ENCODE results near the gene GLMN.

GLMN gene

GRCh38 chr1:92315766-92316599 lies 17.2 kb upstream of the GLMN start:
- TF ChIP-seq SIN3A (IDR thresholded peaks at IDR 0.05; ENCODE audit: borderline replicate concordance, insufficient read depth, low read length) (no peak), POLR2AphosphoS5 (IDR thresholded peaks at IDR 0.05; ENCODE audit: low read depth, low read length) (no peak), REST (IDR thresholded peaks at IDR 0.05; ENCODE audit: insufficient read depth in 1 of 2, low read depth in 2 of 2, low read length in 2 of 2) (no peak), FOXP2 (optimal IDR thresholded peaks at IDR 0.05; ENCODE audit: borderline replicate concordance, extremely low read depth, extremely low read length, insufficient read depth) (no peak), TAF1 (IDR thresholded peaks at IDR 0.05; ENCODE audit: borderline replicate concordance, insufficient read depth, low read length) (no peak)

- TF ChIP-seq POLR2AphosphoS5 (IDR thresholded peaks at IDR 0.05; ENCODE audit: low read depth, low read length) = no peak
Measured at GRCh38 chr1:92314024-92314423, 15.2 kb upstream of the GLMN start.

GRCh38 chr1:92310185-92310597 lies 11.4 kb upstream of the GLMN start:
- TF ChIP-seq FOXP2 (optimal IDR thresholded peaks at IDR 0.05; ENCODE audit: borderline replicate concordance, extremely low read depth, extremely low read length, insufficient read depth) (no peak), REST (IDR thresholded peaks at IDR 0.05; ENCODE audit: insufficient read depth in 1 of 2, low read depth in 2 of 2, low read length in 2 of 2) (no peak), SIN3A (IDR thresholded peaks at IDR 0.05; ENCODE audit: borderline replicate concordance, insufficient read depth, low read length) (no peak), POLR2AphosphoS5 (IDR thresholded peaks at IDR 0.05; ENCODE audit: low read depth, low read length) (no peak), TAF1 (IDR thresholded peaks at IDR 0.05; ENCODE audit: borderline replicate concordance, insufficient read depth, low read length) (no peak)

- TF ChIP-seq POLR2AphosphoS5 (IDR thresholded peaks at IDR 0.05; ENCODE audit: low read depth, low read length) = no peak
- TF ChIP-seq REST (IDR thresholded peaks at IDR 0.05; ENCODE audit: insufficient read depth in 1 of 2, low read depth in 2 of 2, low read length in 2 of 2) = no peak
- no peak for TF ChIP-seq SIN3A (IDR thresholded peaks at IDR 0.05; ENCODE audit: borderline replicate concordance, insufficient read depth, low read length)
- no peak for TF ChIP-seq TAF1 (IDR thresholded peaks at IDR 0.05; ENCODE audit: borderline replicate concordance, insufficient read depth, low read length)
- no peak for TF ChIP-seq FOXP2 (optimal IDR thresholded peaks at IDR 0.05; ENCODE audit: borderline replicate concordance, extremely low read depth, extremely low read length, insufficient read depth)
Measured at GRCh38 chr1:92307980-92308379, 9.2 kb upstream of the GLMN start.

GRCh38 chr1:92306020-92306419 lies 7.2 kb upstream of the GLMN start:
- TF ChIP-seq REST (IDR thresholded peaks at IDR 0.05; ENCODE audit: insufficient read depth in 1 of 2, low read depth in 2 of 2, low read length in 2 of 2) (no peak), POLR2AphosphoS5 (IDR thresholded peaks at IDR 0.05; ENCODE audit: low read depth, low read length) (no peak), FOXP2 (optimal IDR thresholded peaks at IDR 0.05; ENCODE audit: borderline replicate concordance, extremely low read depth, extremely low read length, insufficient read depth) (no peak), TAF1 (IDR thresholded peaks at IDR 0.05; ENCODE audit: borderline replicate concordance, insufficient read depth, low read length) (no peak), SIN3A (IDR thresholded peaks at IDR 0.05; ENCODE audit: borderline replicate concordance, insufficient read depth, low read length) (no peak)
